NK-92 (cell line): ENCODE data around the gene TBCD.
"Not testable (repeated sequence)": the region's sequence is repeated elsewhere in the genome, so short reads cannot be mapped to it uniquely, and the experiment has no call there.

Experiments used
- DNase-seq: peaks from one replicate; lab custom pipeline; 2025; ENCODE audit not compliant: unreplicated experiment; lab: John Stamatoyannopoulos, UW

Gene TBCD

GRCh38 chr17:82985973-82986372 lies 234.1 kb downstream of the TBCD start:
- DNase-seq: no peak

GRCh38 chr17:82989051-82989450 lies 237.2 kb downstream of the TBCD start:
- not testable (repeated sequence) for DNase-seq

- no peak for DNase-seq
These were observed 238.0 kb downstream of the TBCD start for GRCh38 chr17:82989881-82990280.

DNA sequence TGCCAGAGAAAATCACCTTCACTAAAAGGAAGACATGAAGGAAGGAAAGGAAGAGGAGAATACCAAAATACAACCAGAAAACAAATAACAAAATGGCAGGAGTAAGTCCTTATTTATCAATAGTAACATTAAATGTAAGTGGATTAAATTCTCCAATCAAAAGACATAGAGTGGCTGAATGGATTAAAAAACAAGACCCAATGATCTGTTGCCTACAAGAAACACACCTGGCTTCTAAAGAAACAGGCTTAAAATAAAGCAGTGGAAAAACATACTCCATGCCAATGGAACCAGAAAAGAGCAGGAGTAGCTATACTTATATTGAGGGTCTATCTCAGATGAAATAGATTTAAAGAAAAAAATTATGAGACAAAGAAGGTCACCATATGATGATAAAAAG lies 241.1 kb downstream of the TBCD start:
- no peak for DNase-seq
